Esophagus muscularis mucosa (tissue), 4 donors: ENCODE results near the gene ADAM8.

Source experiments
- CTCF ChIP-seq, 3 experiments: fragments of 200-600 bp in 2 of 3; fragments of 450-650 bp in 1 of 3; sonication (generic) in 2 of 3; IDR thresholded peaks; one replicate each; pipeline ENCODE4 v1.5.1; 2017 to 2019; ENCODE audit warnings: antibody characterized with exemption in 3 of 3, mild to moderate bottlenecking in 2 of 3, moderate library complexity in 1 of 3
- EP300 ChIP-seq: sonication (generic); formaldehyde crosslinking; IDR thresholded peaks from one replicate; pipeline ENCODE4 v1.6.1; 2017; ENCODE audit warnings: antibody characterized with exemption
- POLR2A ChIP-seq: fragments of 450-650 bp; IDR thresholded peaks from one replicate; pipeline ENCODE4 v1.6.1; 2017; ENCODE audit warnings: antibody characterized with exemption, moderate library complexity, mild to moderate bottlenecking, low read depth
- POLR2AphosphoS5 ChIP-seq, 2 donors: sonication (generic); formaldehyde crosslinking; IDR thresholded peaks; one replicate each; pipeline ENCODE4 v1.6.1; 2017; ENCODE audit warnings: antibody characterized with exemption in 2 of 2

GRCh38 chr10:133249094-133249780 lies 27.4 kb downstream of the ADAM8 start:
- no peak for TF ChIP-seq CTCF (IDR thresholded peaks at IDR 0.05)
- TF ChIP-seq POLR2A, result no peak
- no peak for TF ChIP-seq EP300
- no peak for TF ChIP-seq POLR2AphosphoS5 (IDR thresholded peaks at IDR 0.05)
